Kidney epithelial cell (primary cell): ENCODE results near the gene TPGS2. TPM values are rescaled to one million over a fixed set of nuclear protein-coding genes. Genes with fewer than 3 reads are reported as not detected.

ENCODE experiments used
- DNase-seq: peaks from one replicate; pipeline ENCODE4 v3.0.0-alpha.2; 2010; ENCODE audit warnings: low read depth
- H3K27me3 ChIP-seq: 2 replicates; pipeline ENCODE4 v1.6.0; 2011; ENCODE audit warnings: low read length; ENCODE audit not compliant: control insufficient read depth, insufficient read depth
- H3K36me3 ChIP-seq: 2 replicates; pipeline ENCODE4 v1.5.1; 2011; ENCODE audit warnings: low read length; ENCODE audit not compliant: control insufficient read depth, insufficient read depth
- H3K4me3 ChIP-seq: 2 replicates; pipeline ENCODE4 v1.5.1; 2011; ENCODE audit warnings: low read depth, mild to moderate bottlenecking, control low read depth, low read length
- CTCF ChIP-seq: IDR thresholded peaks from 2 replicates; pipeline ENCODE4 v1.5.1; 2011; ENCODE audit warnings: mild to moderate bottlenecking, moderate library complexity, low read length, control low read depth, inconsistent platforms; ENCODE audit not compliant: insufficient read depth, poor library complexity, severe bottlenecking
- total RNA-seq: library from RNA; depleted of rRNA; stranded (reverse); fragments of >200 nt; gene quantifications from 2 replicates; pipeline ENCODE4 v1.2.3, GENCODE V29; 2015

Gene TPGS2
- total RNA-seq, 1 donor from 2014 or later: 195 TPM

DNA sequence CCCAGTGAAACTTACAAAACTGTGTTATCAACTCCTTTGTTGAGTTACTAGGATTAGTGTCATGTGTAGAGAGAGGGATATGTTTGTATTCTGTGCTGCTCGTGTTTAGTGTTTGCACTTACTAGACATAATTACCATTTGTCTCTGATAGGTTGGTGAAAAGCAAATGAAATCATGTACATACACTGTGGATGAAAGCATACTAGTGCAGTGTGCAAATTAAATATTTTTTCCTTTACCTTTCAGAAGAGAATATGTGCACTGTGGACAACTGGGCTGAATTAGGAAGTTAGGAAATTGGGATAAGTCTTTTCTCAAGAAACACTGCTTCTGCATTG is 1.3 kb upstream of the TPGS2 start:
- H3K27me3 ChIP-seq: no peaks in the 10 kb centered on the region
- no peak for DNase-seq
- TF ChIP-seq CTCF: no peak
- no peak overlapping the region for H3K4me3 ChIP-seq
- no peaks in the 10 kb centered on the region for H3K36me3 ChIP-seq

DNA sequence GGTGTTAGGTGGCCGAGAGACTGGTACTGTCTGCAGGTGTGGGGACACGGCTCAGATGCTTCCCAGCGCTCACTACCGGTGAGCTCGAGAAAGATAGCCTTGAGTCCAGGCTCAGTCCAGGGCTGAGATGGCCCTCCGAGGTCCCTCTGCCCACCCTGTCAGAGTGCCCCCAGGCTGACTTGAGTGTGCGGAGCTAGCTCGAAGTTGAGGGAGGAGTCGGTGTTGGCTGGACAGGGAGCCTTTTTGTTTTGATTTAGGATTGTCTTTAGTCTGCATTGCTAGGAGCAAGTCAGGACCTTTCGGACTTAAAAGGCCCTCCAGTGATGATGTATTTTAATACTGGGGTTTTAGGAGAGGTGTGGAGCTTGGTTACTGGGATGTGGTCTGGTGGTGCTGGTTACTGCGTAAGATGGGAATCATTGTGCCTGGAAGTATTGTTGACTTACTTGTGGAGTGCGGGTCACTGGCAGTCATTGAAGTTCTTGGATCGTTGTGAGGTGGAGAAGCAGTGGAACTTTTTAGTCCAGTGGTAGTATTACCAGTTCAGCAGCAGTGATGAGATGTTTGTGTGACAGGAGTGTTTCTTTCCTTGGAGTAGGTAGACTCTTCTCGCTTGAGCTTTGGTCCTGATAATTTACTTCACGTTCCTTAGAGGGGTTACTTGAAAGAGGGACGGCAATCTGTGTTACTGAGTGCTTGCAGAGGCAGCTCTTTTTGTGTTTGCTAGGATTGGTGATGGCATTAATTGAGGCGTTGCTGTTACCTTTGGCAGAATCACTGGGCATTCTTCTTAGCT is 758 bp upstream of the TPGS2 start:
- no peaks in the 10 kb centered on the region for H3K36me3 ChIP-seq
- no peaks in the 10 kb centered on the region for H3K27me3 ChIP-seq
- TF ChIP-seq CTCF: no peak
- H3K4me3 ChIP-seq: peak overlapping the region; percentile 100
- DNase-seq: no peak

GRCh38 chr18:36828157-36828629 is 609 bp downstream of the TPGS2 start:
- no peaks in the 10 kb centered on the region for H3K27me3 ChIP-seq
- peak overlapping the region; percentile 100 for H3K4me3 ChIP-seq
- H3K36me3 ChIP-seq: no peaks in the 10 kb centered on the region
- DNase-seq: no peak
- no peak for TF ChIP-seq CTCF

DNA sequence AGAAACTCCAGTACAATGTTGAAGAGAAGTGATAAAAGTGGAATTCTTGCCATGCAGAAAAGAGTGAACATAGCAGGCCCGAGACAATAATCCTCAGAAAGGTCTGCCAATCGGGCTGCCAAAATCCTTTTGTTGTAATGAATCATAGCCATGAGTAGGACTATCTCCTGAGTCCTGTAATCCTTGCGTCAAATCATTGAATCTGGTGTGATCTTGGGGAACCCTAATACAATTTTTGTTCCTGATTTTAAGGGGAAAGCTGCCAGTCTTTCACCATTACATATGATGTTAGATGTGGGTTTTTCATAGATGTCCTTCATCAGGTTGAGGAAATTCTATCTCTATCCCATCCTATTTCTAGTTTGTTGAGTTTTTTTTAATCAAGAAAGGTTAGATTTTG is 2.2 kb downstream of the TPGS2 start:
- H3K36me3 ChIP-seq: peaks cover 2% of the 10 kb centered on the region
- no peak for DNase-seq
- no peak for TF ChIP-seq CTCF
- no peaks in the 10 kb centered on the region for H3K27me3 ChIP-seq
- H3K4me3 ChIP-seq: no peak overlapping the region

DNA sequence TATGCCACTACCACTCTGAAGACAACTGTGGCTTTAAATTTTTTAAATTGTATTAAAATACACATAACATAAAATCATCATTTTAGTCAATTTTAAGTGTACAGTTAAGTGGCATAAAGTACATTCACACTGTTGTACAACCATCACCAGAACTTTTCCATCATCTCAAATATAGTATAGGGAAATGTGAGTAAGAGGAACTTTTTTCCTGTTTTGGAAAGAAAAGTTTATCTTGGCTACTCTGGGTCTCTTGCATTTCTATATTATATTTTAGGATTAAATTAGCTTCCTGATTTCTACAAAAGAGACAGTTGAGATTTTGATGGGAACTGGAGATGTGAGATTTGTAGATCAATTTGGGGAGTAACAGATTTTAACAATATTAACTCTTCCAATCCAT is 3.3 kb downstream of the TPGS2 start:
- no peaks in the 10 kb centered on the region for H3K27me3 ChIP-seq
- peaks cover 2% of the 10 kb centered on the region for H3K36me3 ChIP-seq
- TF ChIP-seq CTCF: no peak
- DNase-seq: no peak
- H3K4me3 ChIP-seq: no peak overlapping the region

GRCh38 chr18:36821681-36822080 is 7.1 kb downstream of the TPGS2 start:
- no peak for TF ChIP-seq CTCF
- no peak for DNase-seq
- peaks cover 2% of the 10 kb centered on the region for H3K36me3 ChIP-seq
- no peaks in the 10 kb centered on the region for H3K27me3 ChIP-seq
- no peak overlapping the region for H3K4me3 ChIP-seq
